Measurements from ENCODE around the gene DHODH. TPM values are rescaled to one million over a fixed set of nuclear protein-coding genes. Genes with fewer than 3 reads are reported as not detected.

Gene DHODH
- total and polyA plus RNA-seq, 2 of the 8 experiments (the other 6 are each of a cell fraction or from before 2014, with no cell fraction given), result 9.1 to 19.4 TPM

- Histone ChIP-seq H3K4me3 (ENCODE audit: extremely low read depth in 1 of 4, insufficient read depth in 2 of 4, low read depth in 3 of 4, low read length in 4 of 4) (no peak overlapping the region), H3K36me3 (ENCODE audit: control insufficient read depth in 2 of 4, insufficient read depth in 4 of 4, low read length in 3 of 4) (peaks cover 0 to 7% (median 4%) of the 10 kb centered on the region in 4 experiments; a peak in 3 of 8 replicates), H3K4me1 (replicated peaks in 1 of 4; ENCODE audit: control insufficient read depth in 3 of 4, insufficient read depth in 4 of 4, low read length in 3 of 4) (no peaks in the 10 kb centered on the region), H3K79me2 (ENCODE audit: control insufficient read depth in 1 of 2, insufficient read depth in 2 of 2, low read length in 2 of 2) (no peaks in the 10 kb centered on the region; a peak in 1 of 4 replicates), H3K9me3 (ENCODE audit: insufficient read depth in 2 of 2, low read depth in 1 of 2, low read length in 1 of 2) (no peaks in the 10 kb centered on the region), H4K8ac (ENCODE audit: extremely low read depth, insufficient read depth, low read length) (no peak overlapping the region), H2AFZ (ENCODE audit: low read length) (no peak overlapping the region), H3K14ac (ENCODE audit: insufficient read length) (no peak overlapping the region), H2BK15ac (ENCODE audit: low read length) (no peak overlapping the region), H3K23ac (ENCODE audit: insufficient read length) (no peak overlapping the region), H3K23me2 (ENCODE audit: low read depth, low read length) (no peaks in the 10 kb centered on the region), H3K27ac (ENCODE audit: low read depth, low read length) (no peak overlapping the region), H2BK12ac (ENCODE audit: low read depth, low read length) (no peak overlapping the region), H3K4me2 (ENCODE audit: insufficient read depth in 1 of 2, low read depth in 2 of 2, low read length in 2 of 2) (no peak overlapping the region; a peak in 1 of 4 replicates), H2BK5ac (ENCODE audit: low read depth, low read length) (no peak overlapping the region), H3K79me1 (ENCODE audit: low read depth, low read length) (no peaks in the 10 kb centered on the region; the same call in 1 of the 2 replicates), H3K4ac (replicated peaks; ENCODE audit: insufficient read length, low read depth, low read length) (no peak overlapping the region), H3K27me3 (replicated peaks in 1 of 4; ENCODE audit: control insufficient read depth in 3 of 4, extremely low read depth in 1 of 4, insufficient read depth in 3 of 4, low read length in 3 of 4) (no peaks in the 10 kb centered on the region), H3K9ac (replicated peaks in 1 of 4; ENCODE audit: extremely low read depth in 1 of 4, low read depth in 3 of 4, low read length in 3 of 4) (no peak overlapping the region), H4K91ac (replicated peaks; ENCODE audit: insufficient read length, low read length) (no peak overlapping the region), H2BK20ac (ENCODE audit: low read length) (no peak overlapping the region), H3K18ac (ENCODE audit: extremely low read depth, low read length) (no peak overlapping the region), H4K5ac (ENCODE audit: insufficient read length, low read depth, low read length) (no peak overlapping the region), H2AK5ac (ENCODE audit: low read depth, low read length) (no peak overlapping the region), H4K20me1 (replicated peaks in 1 of 2; ENCODE audit: control insufficient read depth in 1 of 2, insufficient read depth in 2 of 2, low read length in 2 of 2) (no peaks in the 10 kb centered on the region), H2BK120ac (replicated peaks; ENCODE audit: low read depth, low read length) (no peak overlapping the region), H3K56ac (replicated peaks; ENCODE audit: insufficient read length, low read depth, low read length) (no peak overlapping the region)
- TF ChIP-seq ATF3 (IDR thresholded peaks at IDR 0.05; ENCODE audit: insufficient read depth, low read depth, low read length) (no peak), CBX8 (IDR thresholded peaks at IDR 0.05; ENCODE audit: borderline replicate concordance, low read depth, low read length) (no peak), RNF2 (IDR thresholded peaks at IDR 0.05; ENCODE audit: borderline replicate concordance, low read depth, low read length, missing control alignments, poor library complexity, severe bottlenecking) (no peak), HDAC2 (IDR thresholded peaks at IDR 0.05; ENCODE audit: borderline replicate concordance in 1 of 2, low read depth in 2 of 2, low read length in 2 of 2) (no peak), POLR2A (IDR thresholded peaks at IDR 0.05; ENCODE audit: control extremely low read depth in 1 of 2, low read depth in 2 of 2, low read length in 2 of 2) (no peak), SRF (IDR thresholded peaks at IDR 0.05; ENCODE audit: low read depth, low read length) (no peak), KDM5A (IDR thresholded peaks at IDR 0.05; ENCODE audit: low read length) (no peak), HDAC6 (IDR thresholded peaks at IDR 0.05; ENCODE audit: low read depth, low read length) (no peak), BCL11A (IDR thresholded peaks at IDR 0.05; ENCODE audit: low read depth in 2 of 2, low read length in 2 of 2) (no peak), KDM4A (IDR thresholded peaks at IDR 0.05; ENCODE audit: low read depth, low read length, severe bottlenecking) (no peak), SP2 (IDR thresholded peaks at IDR 0.05; ENCODE audit: low read length) (no peak), SUZ12 (IDR thresholded peaks at IDR 0.05; ENCODE audit: low read length) (no peak), FOSL1 (IDR thresholded peaks at IDR 0.05; ENCODE audit: insufficient read depth, low read depth, low read length) (no peak)
- ChIA-PET POLR2A (ENCODE audit: partially characterized antibody) (no interaction called here), CTCF (ENCODE audit: partially characterized antibody) (no interaction called here)
- FAIRE-seq (no peak), DNase-seq (ENCODE audit: low read depth in 1 of 2, low spot score in 2 of 2) (no peak)
- 97% methylated on average over 7 of the region's 10 CpGs; no CpG with 5 or more reads in 1 of the 2 experiments for WGBS, 2 experiments (ENCODE audit: extremely low coverage in 1 of 2, insufficient coverage in 1 of 2, insufficient read length in 1 of 2, insufficient replicate concordance in 2 of 2, low coverage in 1 of 2, low lambda C conversion rate in 2 of 2, missing lambda C conversion rate in 1 of 2)
These were observed 1.2 kb downstream of the DHODH start for GRCh38 chr16:72009779-72010178.
